ENCODE data around the gene LAMB4. TPM values are rescaled to one million over a fixed set of nuclear protein-coding genes. Genes with fewer than 3 reads are reported as not detected.

LAMB4 gene
- total RNA-seq, 4 donors from 2014 or later = 0.04 to 0.33 TPM; not detected in 2

- in situ Hi-C loops (cut with MboI; ENCODE audit: low sequenced_read_pairs in 4 of 4) = loop anchor here in 2 of 4 donors (25.0 kb wide), 1 partner anchor 274 kb away; no protein-coding TSS in a partner anchor
- ATAC-seq (no peak), DNase-seq (no peak)
- no peaks in the 10 kb centered on the region for H3K4me1 ChIP-seq
- intact Hi-C loops (cut with DNase I; ENCODE audit: low total_unique reads) = no loop called here
- no peaks in the 10 kb centered on the region for H3K36me3 ChIP-seq
- TF ChIP-seq CTCF (IDR thresholded peaks at IDR 0.05 in 4 of 5, conservative IDR thresholded peaks at IDR 0.05 in 1 of 5) (no peak), POLR2A (IDR thresholded peaks at IDR 0.05) (no peak)
- H3K27me3 ChIP-seq = no peaks in the 10 kb centered on the region
- H3K4me3 ChIP-seq = no peak overlapping the region
- H3K9me3 ChIP-seq = no peaks in the 10 kb centered on the region
- no peak overlapping the region for H3K27ac ChIP-seq
These were observed 6.1 kb upstream of the LAMB4 start for GRCh38 chr7:108136191-108136688.

GRCh38 chr7:108135446-108136190 is 5.5 kb upstream of the LAMB4 start:
- Histone ChIP-seq H3K4me3 (no peak overlapping the region), H3K27me3 (no peaks in the 10 kb centered on the region), H3K9me3 (no peaks in the 10 kb centered on the region), H3K36me3 (no peaks in the 10 kb centered on the region), H3K27ac (no peak overlapping the region), H3K4me1 (no peaks in the 10 kb centered on the region)
- TF ChIP-seq CTCF (IDR thresholded peaks at IDR 0.05 in 4 of 5, conservative IDR thresholded peaks at IDR 0.05 in 1 of 5) (no peak), POLR2A (IDR thresholded peaks at IDR 0.05) (no peak)
- in situ Hi-C loops (cut with MboI; ENCODE audit: low sequenced_read_pairs in 4 of 4) = loop anchor here in 2 of 4 donors (25.0 kb wide), 1 partner anchor 273 kb away; no protein-coding TSS in a partner anchor
- DNase-seq (no peak), ATAC-seq (no peak)
- intact Hi-C loops (cut with DNase I; ENCODE audit: low total_unique reads) = no loop called here

GRCh38 chr7:108134486-108134885 is 4.3 kb upstream of the LAMB4 start:
- intact Hi-C loops (cut with DNase I; ENCODE audit: low total_unique reads) (no loop called here), in situ Hi-C loops (cut with MboI; ENCODE audit: low sequenced_read_pairs in 4 of 4) (loop anchor here in 2 of 4 donors (25.0 kb wide), 1 partner anchor 272 kb away; no protein-coding TSS in a partner anchor)
- Histone ChIP-seq H3K4me3 (no peak overlapping the region), H3K27ac (no peak overlapping the region), H3K36me3 (no peaks in the 10 kb centered on the region), H3K27me3 (no peaks in the 10 kb centered on the region), H3K4me1 (no peaks in the 10 kb centered on the region), H3K9me3 (no peaks in the 10 kb centered on the region)
- DNase-seq (no peak), ATAC-seq (no peak)
- TF ChIP-seq POLR2A (IDR thresholded peaks at IDR 0.05) (no peak), CTCF (IDR thresholded peaks at IDR 0.05 in 4 of 5, conservative IDR thresholded peaks at IDR 0.05 in 1 of 5) (no peak)

- TF ChIP-seq POLR2A (IDR thresholded peaks at IDR 0.05) = no peak
- TF ChIP-seq CTCF (IDR thresholded peaks at IDR 0.05 in 4 of 5, conservative IDR thresholded peaks at IDR 0.05 in 1 of 5) = no peak
- Histone ChIP-seq H3K27ac (no peak overlapping the region), H3K27me3 (no peaks in the 10 kb centered on the region)
These were observed 2.5 kb upstream of the LAMB4 start for GRCh38 chr7:108132551-108133265.

More at GRCh38 chr7:108132551-108133265, 2.5 kb upstream of the LAMB4 start:
- no peaks in the 10 kb centered on the region for H3K9me3 ChIP-seq
- no peak overlapping the region for H3K4me3 ChIP-seq
- in situ Hi-C loops (cut with MboI; ENCODE audit: low sequenced_read_pairs in 4 of 4) = loop anchor here in 2 of 4 donors (25.0 kb wide), 1 partner anchor 270 kb away; no protein-coding TSS in a partner anchor
- intact Hi-C loops (cut with DNase I; ENCODE audit: low total_unique reads) = no loop called here
- DNase-seq (no peak), ATAC-seq (no peak)
- H3K4me1 ChIP-seq = no peaks in the 10 kb centered on the region
- H3K36me3 ChIP-seq = no peaks in the 10 kb centered on the region
